Measurements from ENCODE around the gene SPRR4.
"Not testable (repeated sequence)": the region's sequence is repeated elsewhere in the genome, so short reads cannot be mapped to it uniquely, and the experiment has no call there.

The SPRR4 gene

DNA sequence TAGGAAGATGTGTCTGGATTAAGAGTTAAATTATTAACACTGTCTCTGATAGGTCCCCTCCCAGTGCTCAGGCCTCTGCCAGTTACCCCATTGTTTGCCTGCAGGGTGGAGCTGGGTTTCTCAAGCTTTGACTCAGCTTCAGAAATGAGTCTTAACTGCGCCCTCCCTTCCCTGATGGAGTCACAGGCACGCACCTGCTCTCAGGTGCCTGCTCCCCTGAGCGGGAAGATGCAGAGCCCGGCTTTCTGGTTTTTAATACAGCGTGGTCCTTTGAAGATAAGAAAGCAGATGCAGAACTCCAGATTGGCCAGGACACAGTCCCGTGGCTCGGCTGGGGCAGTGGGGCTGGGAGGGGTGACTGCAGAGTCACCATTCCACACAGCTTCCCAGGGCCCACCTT is 3.2 kb upstream of the SPRR4 start:
- DNase-seq (ENCODE audit: low spot score), result no peak

DNA sequence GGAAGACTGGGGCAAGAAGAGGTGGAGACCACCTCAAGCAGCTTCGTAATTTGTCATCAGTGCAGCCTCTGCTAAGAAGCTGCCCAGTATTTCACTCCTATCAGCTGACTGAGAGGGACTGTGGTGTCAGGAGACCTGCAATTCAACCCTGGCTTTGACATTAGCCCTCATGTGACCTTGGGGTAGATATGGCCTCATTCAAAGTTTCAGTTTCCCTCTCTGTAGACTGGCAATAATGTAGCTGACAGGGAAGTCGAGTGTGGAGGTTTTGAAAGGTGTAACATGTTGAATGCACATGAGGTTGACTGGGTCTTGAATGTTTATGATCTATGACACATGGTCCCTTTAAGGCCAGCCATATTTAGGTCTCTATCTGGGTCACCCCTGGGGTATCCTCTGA is 2.2 kb upstream of the SPRR4 start:
- no peak for DNase-seq (ENCODE audit: low spot score)

DNA sequence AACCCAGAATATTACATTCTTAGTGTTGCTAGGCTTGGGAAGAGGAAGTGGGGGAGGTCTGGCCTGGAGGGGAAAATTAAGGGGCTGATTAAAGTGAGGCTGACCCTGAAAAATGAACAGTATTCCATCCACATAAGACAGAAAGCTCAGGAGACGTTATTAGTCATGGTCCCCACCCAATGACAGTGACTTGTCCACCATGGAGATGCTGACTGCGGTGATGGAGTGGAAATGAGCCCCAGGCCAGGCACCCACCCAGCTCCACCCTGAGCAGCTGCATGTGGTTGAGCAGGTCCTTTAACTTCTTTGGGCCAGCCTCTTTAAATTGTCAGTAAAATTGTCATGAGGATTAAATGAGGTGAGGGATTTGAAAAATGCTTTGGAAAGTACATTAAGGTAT is 1.4 kb upstream of the SPRR4 start:
- no peak for DNase-seq (ENCODE audit: low spot score)

DNA sequence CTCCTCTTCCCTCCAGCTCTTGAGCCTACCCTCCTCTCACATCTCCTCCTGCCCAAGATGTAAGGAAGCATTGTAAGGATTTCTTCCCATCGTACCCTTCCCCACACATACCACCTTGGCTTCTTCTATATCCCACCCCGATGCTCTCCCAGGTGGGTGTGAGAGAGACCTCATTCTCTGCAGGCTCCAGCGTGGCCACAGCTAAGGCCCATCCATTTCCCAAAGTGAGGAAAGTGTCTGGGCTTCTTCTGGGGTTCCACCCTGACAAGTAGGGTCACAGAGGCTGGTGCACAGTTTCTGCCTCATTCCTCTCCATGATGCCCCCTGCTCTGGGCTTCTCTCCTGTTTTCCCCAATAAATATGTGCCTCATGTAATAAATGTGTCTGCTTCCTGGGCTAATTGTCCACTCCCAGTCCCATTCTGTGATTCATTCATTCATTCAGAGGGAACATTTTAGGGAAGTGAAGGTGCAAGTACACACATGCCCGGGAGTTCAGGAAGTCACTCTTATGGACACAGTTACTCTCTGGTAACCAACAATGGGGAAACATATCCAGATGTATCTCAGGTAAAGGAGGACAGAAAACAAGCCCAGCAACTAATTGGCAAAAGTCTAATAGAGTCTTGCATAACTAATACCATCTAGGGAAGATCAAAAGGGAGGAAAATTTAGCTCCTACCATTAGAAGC is 1.9 kb downstream of the SPRR4 start:
- no peak for DNase-seq (ENCODE audit: low spot score)

DNA sequence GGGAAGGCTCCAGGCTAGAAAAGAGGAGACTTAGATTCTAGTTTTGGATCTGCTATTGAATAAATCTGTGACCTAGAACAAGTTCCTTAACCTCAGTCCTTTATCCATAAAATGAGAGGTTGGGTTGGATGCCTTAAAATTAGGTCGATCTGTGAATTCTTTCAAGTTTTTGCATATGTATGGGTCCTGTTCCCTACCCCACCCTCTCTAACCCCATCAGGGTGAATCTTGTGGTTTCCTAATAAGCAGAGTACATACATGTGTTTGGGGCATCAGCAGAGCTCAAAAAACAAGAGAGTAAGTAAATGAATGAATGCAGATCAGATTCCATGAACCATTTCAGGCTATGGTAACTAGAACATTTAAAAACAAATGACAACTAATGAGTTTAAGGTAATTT is 6.2 kb downstream of the SPRR4 start:
- no peak for DNase-seq (ENCODE audit: low spot score)

DNA sequence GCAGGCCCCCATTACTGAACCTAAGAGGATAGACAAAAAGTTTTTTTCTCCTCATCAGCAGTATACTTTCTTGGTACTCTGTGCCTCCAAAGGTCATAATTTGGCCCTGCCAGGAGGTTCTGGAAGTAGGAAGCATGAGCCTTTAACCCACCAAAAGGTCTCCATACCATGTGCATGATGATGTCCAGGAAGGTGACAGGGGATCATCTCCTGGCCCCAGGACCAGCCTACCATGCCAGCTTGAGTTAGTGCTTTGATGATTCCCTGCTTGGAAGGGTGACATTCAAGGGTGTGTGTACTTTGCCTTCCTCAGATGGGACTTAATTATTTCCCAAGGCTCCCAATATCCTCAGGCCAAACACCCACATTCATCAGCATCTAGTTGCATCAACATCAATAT is 7.2 kb downstream of the SPRR4 start:
- no peak for DNase-seq (ENCODE audit: low spot score)

DNA sequence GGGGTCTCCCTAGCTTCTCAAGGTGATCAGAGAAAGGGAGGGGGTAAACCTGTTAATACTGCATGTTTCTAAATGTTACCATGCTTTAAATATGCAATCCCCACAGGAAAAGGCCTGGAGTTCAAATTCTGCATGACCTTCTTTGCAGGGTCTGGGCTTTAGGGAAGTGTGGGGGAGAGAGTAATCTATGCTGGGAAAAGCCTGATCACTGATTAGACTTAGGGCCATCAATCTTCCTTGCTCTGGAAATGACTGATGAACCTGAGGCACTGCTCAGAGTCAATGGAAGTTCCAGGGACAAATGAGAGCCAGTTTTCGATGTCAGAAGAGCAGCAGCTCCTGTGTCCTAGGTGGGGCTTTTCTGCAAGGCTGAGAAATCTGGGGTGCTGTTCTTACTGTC is 10.2 kb downstream of the SPRR4 start:
- no peak for DNase-seq (ENCODE audit: low spot score)

DNA sequence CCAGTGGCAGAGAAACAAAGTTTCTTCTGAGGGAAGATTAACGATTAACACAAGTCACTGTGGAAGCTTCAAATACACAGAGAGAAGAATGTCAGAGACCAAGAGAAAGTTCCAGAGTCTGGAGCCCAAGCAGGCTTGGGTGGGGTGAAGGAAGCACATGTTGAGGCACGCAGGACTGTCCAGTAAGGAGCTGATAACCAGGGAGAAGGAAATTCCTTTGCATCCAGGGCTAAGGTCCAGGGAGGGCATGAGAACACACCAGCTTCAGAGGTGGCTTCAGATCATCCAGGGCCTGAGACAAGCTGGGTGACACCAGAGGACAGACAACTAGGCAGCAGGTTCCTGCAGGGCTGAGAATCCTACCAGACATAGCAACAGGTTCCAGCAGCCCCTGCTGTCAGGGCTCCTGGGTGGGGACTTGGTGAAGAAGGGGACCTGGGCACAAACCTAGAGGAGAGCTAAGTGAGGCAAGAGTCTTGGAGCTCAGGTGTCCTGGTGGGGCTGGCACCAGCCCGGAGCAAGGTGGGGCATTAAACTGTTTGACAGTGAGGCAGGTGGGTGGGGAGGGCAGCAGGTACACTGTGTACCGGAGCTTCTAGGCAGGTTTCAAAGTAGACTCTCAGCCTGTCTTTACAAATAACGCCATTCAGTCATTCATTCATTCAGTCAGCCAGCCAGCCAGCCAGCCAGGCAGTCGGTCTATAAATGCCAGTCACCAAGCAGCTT is 10.9 kb downstream of the SPRR4 start:
- no peak for DNase-seq (ENCODE audit: low spot score)

DNA sequence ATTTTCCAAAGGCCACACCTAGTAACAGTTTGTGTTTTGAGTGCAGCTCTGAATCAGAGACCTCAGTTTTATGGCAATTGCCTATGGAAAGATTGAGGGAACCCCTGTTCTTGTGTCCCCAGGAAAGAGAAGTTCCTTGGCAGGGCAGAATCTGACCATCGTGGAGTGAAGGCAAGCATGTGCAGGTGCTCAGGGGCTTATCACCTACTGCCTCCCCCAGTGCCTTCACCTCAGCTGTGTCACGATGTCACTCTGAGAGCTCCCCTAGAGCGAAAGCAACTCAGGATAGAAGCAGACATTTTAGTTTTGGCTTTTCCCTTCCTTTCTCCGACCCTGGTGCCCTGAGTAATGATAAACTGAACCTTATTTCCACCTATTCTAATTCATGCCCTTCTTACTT is 11.6 kb downstream of the SPRR4 start:
- DNase-seq (ENCODE audit: low spot score), result no peak

DNA sequence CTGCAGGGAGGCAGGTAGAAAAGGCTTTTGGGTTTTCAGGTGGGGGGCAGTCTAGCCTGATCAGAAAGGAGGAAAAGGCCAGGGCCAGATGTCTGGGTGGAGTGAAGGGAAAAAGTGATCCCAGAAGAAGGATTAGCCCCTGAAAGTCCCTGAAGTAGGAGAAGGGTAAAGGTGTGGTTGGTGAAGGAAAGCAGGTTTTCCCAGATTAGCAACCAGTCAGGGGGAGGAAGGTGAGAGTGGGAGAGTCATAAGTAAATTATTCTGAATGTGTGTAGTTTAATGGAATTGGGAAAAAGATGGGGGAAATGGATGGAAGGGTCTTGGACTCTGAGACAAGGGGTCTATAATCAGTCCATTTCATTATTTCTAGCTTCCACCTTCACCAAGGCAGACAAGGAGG is 12.8 kb downstream of the SPRR4 start:
- no peak for DNase-seq (ENCODE audit: low spot score)

DNA sequence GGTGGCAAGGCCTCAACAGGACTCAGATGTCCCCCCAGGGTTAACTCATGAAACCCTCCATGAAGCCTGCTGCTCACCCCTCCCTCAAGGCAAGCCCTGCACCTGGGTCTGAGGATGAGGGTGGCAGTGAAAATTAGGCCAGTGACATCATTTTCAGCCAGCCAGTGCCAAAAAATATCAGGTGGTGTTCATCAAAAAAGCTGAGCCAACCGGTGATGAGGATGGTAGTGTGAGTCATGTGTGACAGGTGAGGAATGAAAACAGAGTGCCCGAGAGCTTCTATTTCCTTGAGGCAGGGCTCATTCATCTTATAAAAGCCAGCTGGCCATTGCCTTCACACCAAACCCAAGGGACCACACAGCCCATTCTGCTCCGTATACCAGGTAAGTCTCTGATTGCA is 13.3 kb downstream of the SPRR4 start, which contains the start of gene SPRR1A:
SPRR1A (plus strand) TSS at position 339 of the 400 bp plus-strand sequence. CDS start 1,150 bp downstream, outside the sequence.
- DNase-seq (ENCODE audit: low spot score), result no peak

DNA sequence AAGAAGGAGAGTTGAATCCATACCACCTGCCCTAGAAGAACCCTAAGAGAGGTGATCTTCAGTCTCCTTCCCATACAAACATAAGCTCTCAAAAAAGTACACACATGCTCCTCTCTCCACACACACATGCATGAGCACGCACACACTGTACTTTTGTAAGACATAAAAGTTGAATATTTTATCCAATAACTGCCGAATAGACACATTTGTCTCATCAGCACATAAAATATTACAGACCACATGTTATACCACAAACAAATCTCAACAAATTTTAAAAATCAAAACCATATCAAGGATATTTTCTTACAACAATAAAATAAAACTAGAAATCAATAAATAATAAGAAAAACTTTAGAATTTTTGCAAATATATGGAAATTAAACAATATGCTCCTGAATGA is 16.1 kb downstream of the SPRR4 start:
- no peak for DNase-seq (ENCODE audit: low spot score)

DNA sequence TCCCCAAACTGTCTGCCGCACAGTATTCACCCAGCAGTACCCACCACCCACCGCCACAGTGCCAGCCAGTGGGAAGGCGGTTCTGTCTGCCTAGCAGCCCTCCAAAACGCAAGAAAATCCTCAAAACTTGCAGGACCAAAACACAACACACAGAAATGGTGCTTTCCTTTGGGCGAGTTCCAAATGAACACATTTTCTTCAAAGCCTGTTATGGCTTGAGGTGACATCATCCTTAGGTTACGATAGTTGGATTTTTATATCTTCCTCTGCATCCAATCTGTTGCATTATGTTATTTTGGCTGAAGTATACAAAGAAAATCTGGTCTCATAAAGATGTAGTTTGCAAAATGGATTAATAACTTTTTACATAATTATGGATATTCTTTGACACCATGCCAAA is 22.7 kb downstream of the SPRR4 start:
- DNase-seq (ENCODE audit: low spot score), result no peak

DNA sequence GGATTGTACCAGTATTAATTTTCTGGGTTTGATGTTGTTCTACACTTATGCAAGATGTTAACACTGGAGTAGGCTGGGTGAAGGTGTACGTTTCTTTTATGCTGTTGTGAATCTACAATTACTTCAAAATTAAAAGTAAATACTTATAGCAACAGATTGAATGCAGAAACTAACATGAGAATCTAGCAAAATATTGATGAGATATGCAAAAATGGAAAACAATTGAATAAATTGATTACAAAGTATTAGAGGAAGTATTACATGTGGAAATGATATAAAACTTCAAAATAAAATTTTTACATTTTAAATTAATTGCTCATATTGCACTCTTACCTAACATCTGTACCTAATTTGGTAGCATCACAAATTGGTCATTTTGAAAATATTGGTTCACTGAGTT is 25.4 kb downstream of the SPRR4 start:
- no peak for DNase-seq (ENCODE audit: low spot score)

DNA sequence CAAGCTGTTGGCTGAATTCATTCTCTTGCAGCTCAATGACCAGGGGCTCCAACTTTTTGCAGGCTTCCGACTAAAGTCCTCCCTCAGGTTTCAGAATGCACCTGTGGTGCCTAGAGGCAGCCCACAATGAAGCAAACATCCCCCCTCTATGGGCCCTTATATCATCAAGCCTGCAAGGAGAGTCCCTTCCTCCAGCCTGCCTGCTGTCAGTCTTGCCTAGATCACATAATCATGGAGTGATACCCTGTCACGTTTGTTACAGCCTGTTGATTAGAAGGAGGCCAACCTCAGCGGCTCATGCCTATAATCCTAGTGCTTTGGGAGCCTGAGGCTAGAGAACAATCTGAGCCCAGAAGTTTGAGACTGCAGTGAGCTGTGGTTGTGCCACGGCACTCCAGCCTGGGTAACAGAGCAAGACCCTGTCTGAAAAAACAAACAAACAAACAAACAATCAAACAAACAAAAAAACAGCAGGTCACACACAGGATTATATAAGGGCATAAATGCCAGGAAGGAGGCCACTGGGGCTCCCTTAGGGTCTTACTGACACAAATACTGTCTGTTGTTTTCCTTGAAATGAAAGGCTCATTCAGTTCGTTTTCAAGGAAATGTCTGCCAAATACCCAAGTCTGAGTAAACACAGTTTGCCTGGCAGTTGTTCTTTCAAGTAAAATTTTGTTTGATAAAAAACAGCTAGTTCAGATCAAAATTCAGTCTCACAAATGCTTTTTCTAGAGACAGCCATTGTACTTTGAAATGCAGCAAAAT is 26.4 kb downstream of the SPRR4 start:
- no peak for DNase-seq (ENCODE audit: low spot score)

DNA sequence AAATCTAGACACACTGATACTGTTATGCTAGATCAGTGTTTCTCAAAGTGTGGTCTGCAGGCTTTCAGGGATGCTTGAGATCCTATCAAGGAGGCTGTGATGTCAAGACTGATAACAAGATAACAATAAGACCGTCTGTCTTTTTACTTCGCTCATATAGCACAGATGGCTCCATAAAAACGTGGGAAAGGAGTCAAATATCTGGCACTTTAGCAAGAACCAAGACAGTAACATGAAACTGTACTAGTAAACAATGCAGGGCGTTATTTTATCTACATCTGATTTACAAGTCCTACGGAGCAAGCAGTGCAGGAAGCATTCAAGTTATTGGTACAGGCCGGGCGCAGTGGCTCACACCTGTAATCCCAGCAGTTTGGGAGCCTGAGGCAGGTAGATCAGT is 27.5 kb downstream of the SPRR4 start:
- no peak for DNase-seq (ENCODE audit: low spot score)

DNA sequence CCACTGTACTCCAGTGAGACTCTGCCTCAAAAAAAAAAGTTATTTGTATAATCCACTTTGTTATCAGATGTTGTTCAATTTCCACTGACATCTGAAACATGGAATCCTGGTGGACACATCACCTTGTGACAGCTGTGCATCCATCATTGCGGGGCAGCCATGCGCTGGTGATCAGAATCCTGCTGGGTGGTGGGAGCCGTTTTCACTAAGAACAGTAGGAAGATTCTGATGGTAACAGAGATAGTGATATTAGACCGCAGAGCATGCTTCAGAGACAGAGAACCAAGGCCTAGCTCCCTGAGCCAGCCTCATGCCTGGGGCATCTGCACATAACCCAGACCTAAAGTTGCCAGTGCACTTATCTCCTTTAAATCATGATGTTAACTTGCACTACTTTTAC is 28.0 kb downstream of the SPRR4 start:
- no peak for DNase-seq (ENCODE audit: low spot score)

DNA sequence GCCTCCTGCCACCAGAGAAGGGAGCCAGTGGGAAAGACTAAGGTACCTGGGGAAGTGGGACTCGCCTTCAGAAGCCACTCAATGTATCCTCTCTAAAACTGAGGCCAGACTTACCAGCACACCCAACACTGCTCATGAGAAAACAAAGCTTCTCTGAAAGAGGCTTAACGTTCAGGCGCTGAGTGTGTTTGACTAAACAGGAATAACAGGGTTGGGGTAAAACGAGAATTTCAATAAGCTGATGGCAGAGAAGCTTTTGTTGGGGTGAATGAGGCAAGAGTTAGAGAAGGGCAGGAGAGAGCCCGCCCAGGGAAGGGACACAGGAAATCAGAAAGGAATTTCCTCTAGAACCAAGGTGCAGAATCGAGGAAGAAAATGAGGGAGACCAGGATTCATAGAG is 29.4 kb downstream of the SPRR4 start:
- DNase-seq (ENCODE audit: low spot score), result no peak

DNA sequence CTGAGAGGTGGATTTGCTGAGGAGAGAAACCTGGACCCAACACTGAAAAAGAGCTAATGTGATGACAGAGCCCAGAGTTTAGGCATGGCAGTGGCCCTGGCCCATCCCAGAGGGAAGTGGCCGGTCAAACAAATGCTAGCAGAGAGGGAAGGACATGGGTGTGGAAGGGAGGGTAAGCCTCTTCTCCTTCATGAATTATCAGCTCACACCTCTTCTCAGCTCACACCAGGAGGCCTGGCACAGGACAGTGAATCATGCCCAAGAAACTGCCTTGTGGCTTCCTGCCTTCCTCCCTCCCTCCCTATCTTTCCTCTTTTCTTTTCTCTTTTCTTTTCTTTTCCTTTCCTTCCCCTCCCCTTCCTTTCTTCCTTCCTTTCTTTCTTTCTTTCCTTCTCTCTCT is 29.8 kb downstream of the SPRR4 start:
- no peak for DNase-seq (ENCODE audit: low spot score)

DNA sequence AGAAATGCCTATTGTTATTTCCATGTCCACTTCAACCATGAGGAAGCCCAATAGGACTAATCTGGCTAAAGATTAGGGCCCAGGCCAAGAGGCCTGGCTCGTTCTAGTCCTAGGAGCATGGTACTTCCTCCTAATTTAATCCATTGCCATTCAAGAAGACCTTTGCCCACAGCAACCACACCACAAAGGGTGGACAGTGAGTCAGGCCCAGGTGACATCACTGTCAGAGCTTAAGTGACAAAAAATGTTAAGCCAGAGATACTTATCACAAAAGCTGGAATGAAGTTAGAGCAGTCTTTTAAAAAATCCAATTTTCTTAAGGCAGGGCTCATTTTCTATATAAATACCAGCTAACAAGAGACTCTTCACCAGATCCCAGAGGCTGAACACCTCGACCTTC is 30.9 kb downstream of the SPRR4 start, which contains the start of gene SPRR3:
SPRR3 (plus strand) TSS at position 368 of the 400 bp plus-strand sequence. CDS start 1,272 bp downstream, outside the sequence.
- DNase-seq (ENCODE audit: low spot score), result no peak

DNA sequence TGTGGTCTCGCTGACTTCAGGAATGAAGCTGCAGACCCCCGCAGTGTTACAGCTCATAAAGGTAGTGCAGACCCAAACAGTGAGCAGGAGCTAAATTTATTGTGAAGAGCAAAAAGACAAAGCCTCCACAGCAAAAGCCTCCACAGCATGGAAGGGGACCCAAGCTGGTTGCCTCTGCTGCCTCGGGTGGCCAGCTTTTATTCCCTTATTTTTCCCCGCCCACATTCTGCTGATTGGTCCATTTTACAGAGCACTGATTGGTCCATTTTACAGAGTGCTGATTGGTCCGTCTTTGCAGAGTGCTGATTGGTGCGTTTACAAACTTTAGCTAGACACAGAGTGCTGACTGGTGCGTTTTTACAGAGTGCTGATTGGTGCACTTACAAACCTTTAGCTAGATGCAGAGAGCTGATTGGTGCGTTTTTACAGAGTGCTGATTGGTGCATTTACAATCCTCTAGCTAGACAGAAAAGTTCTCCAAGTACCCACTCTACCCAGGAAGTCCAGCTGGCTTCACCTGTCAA is 40.8 kb downstream of the SPRR4 start:
- DNase-seq (ENCODE audit: low spot score), result not testable (repeated sequence)

DNA sequence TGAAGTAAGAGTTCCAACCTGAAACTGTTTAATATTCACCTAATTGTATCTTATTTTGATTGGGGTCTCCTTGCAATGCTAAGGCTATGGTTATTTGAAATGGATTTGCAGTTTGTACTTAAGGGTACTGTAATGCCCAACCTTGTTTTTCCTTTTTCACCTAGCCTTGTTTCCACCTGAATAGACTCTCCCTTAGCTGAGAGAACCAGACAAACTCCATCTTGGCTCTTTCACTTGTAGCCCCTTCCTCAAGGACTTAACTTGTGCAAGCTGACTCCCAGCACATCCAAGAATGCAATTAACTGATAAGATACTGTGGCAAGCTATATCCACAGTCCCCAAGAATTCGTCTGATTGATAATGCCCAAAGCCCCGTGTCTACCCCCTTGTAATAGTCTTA is 51.4 kb downstream of the SPRR4 start:
- DNase-seq (ENCODE audit: low spot score), result not testable (repeated sequence)
